Stomach smooth muscle (tissue), 2 donors: ENCODE results near the gene GZMB.
"Not testable (repeated sequence)": the region's sequence is repeated elsewhere in the genome, so short reads cannot be mapped to it uniquely, and the experiment has no call there.

Experiments used
- H3K27ac ChIP-seq: one replicate; pipeline ENCODE4 v1.7.0; 2013; ENCODE audit warnings: mild to moderate bottlenecking, low read length, inconsistent platforms
- H3K27me3 ChIP-seq, 2 donors: one replicate each; pipeline ENCODE4 v1.7.0; 2013; ENCODE audit warnings: low read length in 2 of 2; ENCODE audit not compliant: insufficient read depth in 2 of 2, control insufficient read depth in 1 of 2
- H3K36me3 ChIP-seq, 2 donors: one replicate each; pipeline ENCODE4 v1.7.0; 2013; ENCODE audit warnings: low read length in 2 of 2; ENCODE audit not compliant: control insufficient read depth in 2 of 2, insufficient read depth in 2 of 2
- H3K4me1 ChIP-seq: one replicate; pipeline ENCODE4 v1.7.0; 2013; ENCODE audit warnings: low read length; ENCODE audit not compliant: control insufficient read depth, insufficient read depth
- H3K4me3 ChIP-seq, 2 donors: one replicate each; pipeline ENCODE4 v1.7.0; 2013; ENCODE audit warnings: low read length in 2 of 2
- H3K9ac ChIP-seq, 2 donors: one replicate each; pipeline ENCODE4 v1.7.0; 2013; ENCODE audit warnings: low read length in 2 of 2, mild to moderate bottlenecking in 1 of 2
- H3K9me3 ChIP-seq, 2 donors: one replicate each; pipeline ENCODE4 v1.7.0; 2013; ENCODE audit warnings: low read length in 2 of 2; ENCODE audit not compliant: control insufficient read depth in 2 of 2
- donor health status: healthy.
- donor health status: Pancreatic carcinoma.

GZMB gene

DNA sequence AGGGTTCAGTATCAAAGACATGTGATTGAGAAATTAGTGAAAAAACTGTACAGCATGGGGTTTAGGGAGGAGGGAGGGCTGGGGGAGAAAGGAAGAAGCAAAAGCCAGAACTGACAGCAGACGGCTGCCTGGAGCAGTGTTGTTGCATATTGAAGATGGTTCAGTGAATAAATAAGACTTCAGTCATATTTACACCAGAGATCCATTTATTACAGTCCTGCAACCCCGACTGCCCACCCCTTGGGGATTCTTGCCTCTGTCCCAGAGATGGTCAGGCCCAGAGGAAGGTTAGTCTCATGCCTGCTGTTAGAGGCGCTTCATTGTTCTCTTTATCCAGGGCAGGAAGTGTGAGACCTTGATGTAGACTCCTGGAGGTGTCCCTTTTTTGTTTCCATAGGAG, 27.7 kb downstream of the GZMB start:
- Histone ChIP-seq H3K4me1 (no peaks in the 10 kb centered on the region), H3K27ac (no peak overlapping the region), H3K4me3 (no peak overlapping the region), H3K36me3 (no peaks in the 10 kb centered on the region), H3K9ac (no peak overlapping the region), H3K27me3 (no peaks in the 10 kb centered on the region), H3K9me3 (no peaks in the 10 kb centered on the region)

- no peaks in the 10 kb centered on the region for H3K4me1 ChIP-seq
- H3K27ac ChIP-seq: no peak overlapping the region
- H3K9ac ChIP-seq: no peak overlapping the region
- no peaks in the 10 kb centered on the region for H3K27me3 ChIP-seq
- no peak overlapping the region for H3K4me3 ChIP-seq
- no peaks in the 10 kb centered on the region for H3K36me3 ChIP-seq
- H3K9me3 ChIP-seq: no peaks in the 10 kb centered on the region
Observed at GRCh38 chr14:24605435-24606190, 28.4 kb downstream of the GZMB start.

GRCh38 chr14:24597403-24597802, 36.6 kb downstream of the GZMB start:
- no peak overlapping the region for H3K9ac ChIP-seq
- H3K9me3 ChIP-seq: peaks cover 0 to 4% of the 10 kb centered on the region in 2 donors
- H3K27me3 ChIP-seq: no peaks in the 10 kb centered on the region
- H3K4me3 ChIP-seq: no peak overlapping the region
- H3K27ac ChIP-seq: no peak overlapping the region
- H3K36me3 ChIP-seq: no peaks in the 10 kb centered on the region
- no peaks in the 10 kb centered on the region for H3K4me1 ChIP-seq

- H3K9me3 ChIP-seq: peaks cover 0 to 4% of the 10 kb centered on the region in 2 donors
- H3K9ac ChIP-seq: no peak overlapping the region
- H3K36me3 ChIP-seq: no peaks in the 10 kb centered on the region
- H3K27ac ChIP-seq: no peak overlapping the region
- no peaks in the 10 kb centered on the region for H3K4me1 ChIP-seq
- no peak overlapping the region for H3K4me3 ChIP-seq
- H3K27me3 ChIP-seq: no peaks in the 10 kb centered on the region
Observed at GRCh38 chr14:24595073-24595808, 38.7 kb downstream of the GZMB start.

- H3K27ac ChIP-seq, H3K27me3 ChIP-seq, H3K9me3 ChIP-seq: not testable (repeated sequence)
Observed at GRCh38 chr14:24591004-24591403, 43.0 kb downstream of the GZMB start.

DNA sequence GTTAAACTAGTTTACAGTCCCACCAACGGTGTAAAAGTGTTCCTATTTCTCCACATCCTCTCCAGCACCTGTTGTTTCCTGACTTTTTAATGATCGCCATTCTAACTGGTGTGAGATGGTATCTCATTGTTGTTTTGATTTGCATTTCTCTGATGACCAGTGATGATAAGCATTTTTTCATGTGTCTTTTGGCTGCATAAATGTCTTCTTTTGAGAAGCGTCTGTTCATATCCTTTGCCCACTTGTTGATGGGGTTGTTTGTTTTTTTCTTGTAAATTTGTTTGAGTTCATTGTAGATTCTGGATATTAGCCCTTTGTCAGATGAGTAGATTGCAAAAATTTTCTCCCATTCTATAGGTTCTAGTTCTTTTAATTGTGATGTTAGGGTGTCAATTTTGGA, 49.6 kb downstream of the GZMB start:
- not testable (repeated sequence) for H3K9me3 ChIP-seq, H3K27ac ChIP-seq, H3K27me3 ChIP-seq, H3K9ac ChIP-seq, H3K4me1 ChIP-seq, H3K4me3 ChIP-seq, H3K36me3 ChIP-seq

More at GRCh38 chr14:24591004-24591403, 43.0 kb downstream of the GZMB start:
- H3K4me1 ChIP-seq, H3K9ac ChIP-seq, H3K36me3 ChIP-seq, H3K4me3 ChIP-seq: not testable (repeated sequence)
